Osteoblast (primary cell): ENCODE results near the gene SLC37A1. TPM values are rescaled to one million over a fixed set of nuclear protein-coding genes. Genes with fewer than 3 reads are reported as not detected.
A peak's percentile ranks its signal among the peaks of the same experiment; 100 is the strongest.

Source experiments
- DNase-seq: peaks from one replicate; pipeline ENCODE4 v3.0.0; 2011; ENCODE audit warnings: low spot score, mixed read lengths; ENCODE audit not compliant: insufficient read length; ENCODE audit errors: missing footprints
- H2AFZ ChIP-seq: 2 replicates; pipeline ENCODE4 v1.6.0; 2011; ENCODE audit warnings: mild to moderate bottlenecking, low read length
- H3K27ac ChIP-seq: 2 replicates; pipeline ENCODE4 v1.5.1; 2011; ENCODE audit warnings: mild to moderate bottlenecking, low read depth, low read length, moderate library complexity
- H3K27me3 ChIP-seq: 2 replicates; pipeline ENCODE4 v1.6.0; 2012; ENCODE audit warnings: mild to moderate bottlenecking, control low read depth, inconsistent platforms, low read length, moderate library complexity; ENCODE audit not compliant: insufficient read depth
- H3K36me3 ChIP-seq: 2 replicates; pipeline ENCODE4 v1.5.1; 2011; ENCODE audit warnings: mild to moderate bottlenecking, low read length, control low read depth, moderate library complexity; ENCODE audit not compliant: insufficient read depth
- H3K4me1 ChIP-seq: 2 replicates; pipeline ENCODE4 v1.5.1; 2011; ENCODE audit warnings: mild to moderate bottlenecking, low read length, control low read depth, moderate library complexity; ENCODE audit not compliant: insufficient read depth
- H3K4me2 ChIP-seq: 2 replicates; pipeline ENCODE4 v1.6.0; 2011; ENCODE audit warnings: mild to moderate bottlenecking, low read length; ENCODE audit not compliant: insufficient read depth
- H3K4me3 ChIP-seq: fragments of 200-600 bp; sonication (generic); 3 replicates; pipeline ENCODE4 v1.5.1; 2012; ENCODE audit warnings: mild to moderate bottlenecking, low read length, inconsistent platforms; ENCODE audit not compliant: insufficient read depth
- H3K79me2 ChIP-seq: 2 replicates; pipeline ENCODE4 v1.6.0; 2012; ENCODE audit warnings: mild to moderate bottlenecking, low read length, control low read depth, inconsistent platforms; ENCODE audit not compliant: insufficient read depth
- H3K9me3 ChIP-seq: 2 replicates; pipeline ENCODE4 v1.5.1; 2011; ENCODE audit warnings: low read depth, low read length, control low read depth
- H4K20me1 ChIP-seq: 2 replicates; pipeline ENCODE4 v1.6.0; 2012; ENCODE audit warnings: mild to moderate bottlenecking, low read length, control low read depth; ENCODE audit not compliant: insufficient read depth
- total RNA-seq: library from RNA; depleted of rRNA; stranded (reverse); fragments of >200 nt; gene quantifications from 2 replicates; pipeline ENCODE4 v1.2.3, GENCODE V29; 2012
- TF ChIP-seq, protein P1 (sequence below): IDR thresholded peaks from 2 replicates; pipeline ENCODE4 v1.5.1; 2011; ENCODE audit warnings: mild to moderate bottlenecking, low read depth, low read length, moderate library complexity; ENCODE audit errors: extremely low read depth

SLC37A1 gene
- total RNA-seq, 1 donor, result 6.9 TPM

DNA sequence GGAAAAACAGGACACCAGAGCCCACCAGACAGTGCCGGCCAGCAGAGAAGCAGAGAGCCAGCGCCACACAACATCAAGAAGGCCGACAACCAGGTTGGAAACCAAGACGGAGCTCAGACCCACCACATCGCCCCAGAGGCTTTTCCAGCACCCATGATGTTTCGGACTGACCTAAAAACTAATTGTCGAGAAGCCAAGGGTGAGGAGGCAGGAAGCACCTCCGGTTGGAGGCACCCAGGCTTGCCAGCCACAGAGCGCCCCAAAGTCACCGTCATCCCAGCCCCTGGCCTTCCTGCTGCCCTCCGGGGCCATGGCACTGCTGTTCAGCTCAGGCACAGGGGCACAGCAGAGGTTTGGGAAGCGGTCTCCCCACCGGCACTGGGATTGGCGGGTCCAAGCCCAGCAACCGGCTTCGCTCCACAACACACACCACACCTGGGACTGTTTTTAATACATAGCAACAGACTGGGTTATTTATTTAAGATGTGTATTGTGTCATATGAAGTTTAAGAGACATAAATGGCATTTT lies 67.2 kb downstream of the SLC37A1 start:
- Histone ChIP-seq H3K27me3 (no peaks in the 10 kb centered on the region), H3K79me2 (no peaks in the 10 kb centered on the region), H2AFZ (no peak overlapping the region), H3K27ac (no peak overlapping the region), H3K4me2 (no peak overlapping the region), H3K36me3 (no peaks in the 10 kb centered on the region), H4K20me1 (no peaks in the 10 kb centered on the region), H3K4me1 (no peaks in the 10 kb centered on the region), H3K9me3 (no peaks in the 10 kb centered on the region), H3K4me3 (no peak overlapping the region)
- TF ChIP-seq, protein P1, sequence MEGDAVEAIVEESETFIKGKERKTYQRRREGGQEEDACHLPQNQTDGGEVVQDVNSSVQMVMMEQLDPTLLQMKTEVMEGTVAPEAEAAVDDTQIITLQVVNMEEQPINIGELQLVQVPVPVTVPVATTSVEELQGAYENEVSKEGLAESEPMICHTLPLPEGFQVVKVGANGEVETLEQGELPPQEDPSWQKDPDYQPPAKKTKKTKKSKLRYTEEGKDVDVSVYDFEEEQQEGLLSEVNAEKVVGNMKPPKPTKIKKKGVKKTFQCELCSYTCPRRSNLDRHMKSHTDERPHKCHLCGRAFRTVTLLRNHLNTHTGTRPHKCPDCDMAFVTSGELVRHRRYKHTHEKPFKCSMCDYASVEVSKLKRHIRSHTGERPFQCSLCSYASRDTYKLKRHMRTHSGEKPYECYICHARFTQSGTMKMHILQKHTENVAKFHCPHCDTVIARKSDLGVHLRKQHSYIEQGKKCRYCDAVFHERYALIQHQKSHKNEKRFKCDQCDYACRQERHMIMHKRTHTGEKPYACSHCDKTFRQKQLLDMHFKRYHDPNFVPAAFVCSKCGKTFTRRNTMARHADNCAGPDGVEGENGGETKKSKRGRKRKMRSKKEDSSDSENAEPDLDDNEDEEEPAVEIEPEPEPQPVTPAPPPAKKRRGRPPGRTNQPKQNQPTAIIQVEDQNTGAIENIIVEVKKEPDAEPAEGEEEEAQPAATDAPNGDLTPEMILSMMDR, result no peak
- DNase-seq, result peak; percentile 68

- TF ChIP-seq, protein P1, result no peak
- no peaks in the 10 kb centered on the region for H3K9me3 ChIP-seq
- no peak overlapping the region for H3K27ac ChIP-seq
- peak; percentile 60 for DNase-seq
- no peaks in the 10 kb centered on the region for H3K4me1 ChIP-seq
- H3K79me2 ChIP-seq, result no peaks in the 10 kb centered on the region
- no peaks in the 10 kb centered on the region for H3K36me3 ChIP-seq
- no peak overlapping the region for H3K4me3 ChIP-seq
- H3K27me3 ChIP-seq, result no peaks in the 10 kb centered on the region
- no peak overlapping the region for H2AFZ ChIP-seq
- H4K20me1 ChIP-seq, result no peaks in the 10 kb centered on the region
- H3K4me2 ChIP-seq, result no peak overlapping the region
Measured at GRCh38 chr21:42581336-42581992, 67.8 kb downstream of the SLC37A1 start.

DNA sequence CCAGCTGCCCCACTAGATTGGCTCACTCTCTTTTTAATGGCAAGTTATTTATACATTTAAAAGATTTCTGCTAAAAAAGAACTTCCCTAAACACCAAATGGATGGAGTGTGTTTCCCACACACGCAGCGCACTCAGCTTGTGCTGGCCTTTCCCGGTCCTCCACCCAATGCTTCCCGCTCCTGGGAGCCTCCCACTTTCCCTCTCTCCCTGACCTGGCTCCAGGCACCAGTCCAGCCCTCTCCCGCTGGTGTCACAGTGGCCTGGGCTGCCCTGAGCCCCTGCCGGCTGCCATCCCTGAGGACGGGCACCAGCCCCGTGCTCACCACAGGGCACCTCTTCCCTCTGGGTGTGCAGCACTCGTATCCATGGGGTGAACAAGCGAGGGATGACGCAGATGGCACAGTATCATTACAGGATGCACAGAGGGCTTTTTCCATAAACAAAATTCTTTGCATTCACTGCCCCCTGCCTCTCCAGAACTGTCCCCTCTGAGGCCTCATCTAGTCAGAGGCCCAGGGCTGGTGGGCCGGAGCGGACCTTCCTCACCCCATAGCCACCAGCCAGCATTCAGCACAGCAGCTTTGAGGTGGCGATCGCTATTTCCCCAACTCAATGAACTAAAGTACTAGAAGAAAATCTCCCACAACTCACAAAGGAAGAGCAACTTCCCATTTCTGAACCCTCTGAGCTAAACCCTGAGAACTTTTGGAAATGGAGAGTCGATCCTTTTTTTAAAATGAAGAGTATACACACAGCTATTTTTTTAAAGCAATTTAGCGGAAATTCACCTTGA lies 68.5 kb downstream of the SLC37A1 start:
- peak; percentile 37 for DNase-seq
- no peak overlapping the region for H2AFZ ChIP-seq
- no peaks in the 10 kb centered on the region for H3K79me2 ChIP-seq
- no peak overlapping the region for H3K27ac ChIP-seq
- no peaks in the 10 kb centered on the region for H3K36me3 ChIP-seq
- no peaks in the 10 kb centered on the region for H3K27me3 ChIP-seq
- H3K4me1 ChIP-seq, result no peaks in the 10 kb centered on the region
- no peaks in the 10 kb centered on the region for H3K9me3 ChIP-seq
- no peak overlapping the region for H3K4me2 ChIP-seq
- H3K4me3 ChIP-seq, result no peak overlapping the region
- no peaks in the 10 kb centered on the region for H4K20me1 ChIP-seq
- TF ChIP-seq, protein P1, result no peak
